Activated CD8-positive, alpha-beta T cell treated with anti-CD3 and anti-CD28 coated beads for 36 hours (primary cell): ENCODE results near the gene INSM1. TPM values are rescaled to one million over a fixed set of nuclear protein-coding genes. Genes with fewer than 3 reads are reported as not detected.

ENCODE experiments used
- ATAC-seq: fragments of 200-7000 bp; cut with Tn5 transposase; one replicate; pipeline ENCODE4 v1.10.0; 2021; ENCODE audit warnings: mild to moderate bottlenecking, moderate library complexity
- CTCF ChIA-PET: fragments of 350-600 bp; sonication (Branson Sonifier 250); formaldehyde crosslinking; loops from one replicate; lab custom pipeline; 2021; ENCODE audit warnings: antibody characterized with exemption; lab: Charles Lee
- POLR2A ChIA-PET: fragments of 350-600 bp; sonication (Branson Sonifier 250); formaldehyde crosslinking; loops from one replicate; lab custom pipeline; 2021; ENCODE audit warnings: antibody characterized with exemption; lab: Charles Lee
- DNase-seq: peaks from one replicate; pipeline ENCODE4 v3.0.0-alpha.2; 2020
- H3K27ac Mint-ChIP-seq: one replicate; pipeline ENCODE4 v1.8.0; 2021; ENCODE audit warnings: mild to moderate bottlenecking, mixed read lengths
- H3K27me3 Mint-ChIP-seq: one replicate; pipeline ENCODE4 v1.8.0; 2021; ENCODE audit warnings: mixed read lengths
- H3K36me3 Mint-ChIP-seq: one replicate; pipeline ENCODE4 v1.8.0; 2021; ENCODE audit warnings: low read depth, mixed read lengths
- H3K4me1 Mint-ChIP-seq: one replicate; pipeline ENCODE4 v1.8.0; 2021; ENCODE audit warnings: low read depth, mixed read lengths
- H3K4me3 Mint-ChIP-seq: one replicate; pipeline ENCODE4 v1.8.0; 2021; ENCODE audit warnings: mild to moderate bottlenecking, moderate library complexity, mixed read lengths
- H3K9me3 Mint-ChIP-seq: one replicate; pipeline ENCODE4 v1.8.0; 2021; ENCODE audit warnings: mixed read lengths
- CTCF ChIP-seq: fragments of 200-600 bp; IDR thresholded peaks from one replicate; pipeline ENCODE4 v1.8.0; 2022; ENCODE audit warnings: antibody characterized with exemption, mild to moderate bottlenecking
- intact Hi-C: fragments of 100-400 bp; cut with micrococcal nuclease; formaldehyde crosslinking; loops from one replicate; pipeline ENCODE4 v1.10.0; 2022
- total RNA-seq, 2 experiments: library from RNA; stranded (reverse); gene quantifications; one replicate each; pipeline ENCODE4 v1.2.3, GENCODE V29; 2021

INSM1 gene
- total RNA-seq, 2 experiments from 2014 or later: 0.76 to 0.99 TPM

GRCh38 chr20:20410678-20411077 lies 42.8 kb downstream of the INSM1 start:
- Mint-ChIP-seq H3K9me3 (no peaks in the 10 kb centered on the region), H3K36me3 (peaks cover 1% of the 10 kb centered on the region), H3K27me3 (no peaks in the 10 kb centered on the region), H3K27ac (peak overlapping the region; percentile 47), H3K4me1 (peaks cover 13% of the 10 kb centered on the region), H3K4me3 (peak overlapping the region; percentile 23)
- ChIA-PET POLR2A (no interaction called here), CTCF (interaction anchor here (0.9 to 1.8 kb wide), 2 partner anchors 15 to 149 kb away, joined by 3 to 6 read pairs; no protein-coding TSS in a partner anchor)
- intact Hi-C loops: loop anchor here (5.0 kb wide), 1 partner anchor 77 kb away; no protein-coding TSS in a partner anchor
- DNase-seq: no peak
- TF ChIP-seq CTCF: no peak
- ATAC-seq: no peak

GRCh38 chr20:20411402-20411801 lies 43.5 kb downstream of the INSM1 start:
- TF ChIP-seq CTCF: no peak
- CTCF ChIA-PET: interaction anchor here (1.8 kb wide), 1 partner anchor 148 kb away, joined by 6 read pairs; no protein-coding TSS in a partner anchor
- peak overlapping the region; percentile 38 for H3K27ac Mint-ChIP-seq
- H3K9me3 Mint-ChIP-seq: no peaks in the 10 kb centered on the region
- DNase-seq: no peak
- H3K4me3 Mint-ChIP-seq: peak overlapping the region; percentile 41
- no peak for ATAC-seq
- peaks cover 13% of the 10 kb centered on the region for H3K4me1 Mint-ChIP-seq
- POLR2A ChIA-PET: no interaction called here
- intact Hi-C loops: loop anchor here (5.0 kb wide), 1 partner anchor 76 kb away; no protein-coding TSS in a partner anchor
- H3K27me3 Mint-ChIP-seq: no peaks in the 10 kb centered on the region
- peaks cover 1% of the 10 kb centered on the region for H3K36me3 Mint-ChIP-seq

GRCh38 chr20:20411836-20412235 lies 43.9 kb downstream of the INSM1 start:
- ChIA-PET POLR2A (no interaction called here), CTCF (interaction anchor here (1.8 kb wide), 1 partner anchor 148 kb away, joined by 6 read pairs; no protein-coding TSS in a partner anchor)
- H3K4me3 Mint-ChIP-seq: peak overlapping the region; percentile 41
- no peaks in the 10 kb centered on the region for H3K9me3 Mint-ChIP-seq
- peaks cover 1% of the 10 kb centered on the region for H3K36me3 Mint-ChIP-seq
- intact Hi-C loops: loop anchor here (5.0 kb wide), 1 partner anchor 75 kb away; no protein-coding TSS in a partner anchor
- peaks cover 13% of the 10 kb centered on the region for H3K4me1 Mint-ChIP-seq
- DNase-seq (no peak), ATAC-seq (no peak)
- no peak for TF ChIP-seq CTCF
- H3K27ac Mint-ChIP-seq: no peak overlapping the region
- no peaks in the 10 kb centered on the region for H3K27me3 Mint-ChIP-seq

GRCh38 chr20:20412750-20413149 lies 44.8 kb downstream of the INSM1 start:
- Mint-ChIP-seq H3K36me3 (peaks cover 1% of the 10 kb centered on the region), H3K9me3 (no peaks in the 10 kb centered on the region), H3K4me1 (peaks cover 18% of the 10 kb centered on the region), H3K27ac (peak overlapping the region; percentile 53), H3K4me3 (peak overlapping the region; percentile 41), H3K27me3 (no peaks in the 10 kb centered on the region)
- POLR2A ChIA-PET: no interaction called here
- CTCF ChIA-PET: no interaction called here
- intact Hi-C loops: loop anchor here (5.0 kb wide), 1 partner anchor 75 kb away; no protein-coding TSS in a partner anchor
- ATAC-seq (peak; percentile 77), DNase-seq (peak; percentile 31)
- TF ChIP-seq CTCF: no peak

- TF ChIP-seq CTCF: no peak
- CTCF ChIA-PET: no interaction called here
- Mint-ChIP-seq H3K4me1 (peaks cover 24% of the 10 kb centered on the region), H3K27ac (no peak overlapping the region), H3K27me3 (no peaks in the 10 kb centered on the region), H3K9me3 (no peaks in the 10 kb centered on the region), H3K36me3 (peaks cover 3% of the 10 kb centered on the region), H3K4me3 (no peak overlapping the region)
- POLR2A ChIA-PET: no interaction called here
- no peak for DNase-seq
- intact Hi-C loops: loop anchor here (5.0 kb wide), 1 partner anchor 73 kb away; no protein-coding TSS in a partner anchor
- ATAC-seq: no peak
Observed at GRCh38 chr20:20413810-20414281, 45.9 kb downstream of the INSM1 start.
